Gastroesophageal sphincter (tissue), 4 donors: ENCODE data around the gene CYP4F12. TPM values are rescaled to one million over a fixed set of nuclear protein-coding genes. Genes with fewer than 3 reads are reported as not detected.

Experiments used
- ATAC-seq: fragments of 150-250 bp; one replicate; pipeline ENCODE4 v1.9.1; 2016; ENCODE audit warnings: mild to moderate bottlenecking, moderate library complexity
- H3K27ac ChIP-seq, 4 donors: fragments of 200-600 bp; sonication (generic) in 3 of 4; 1 replicate in 3 of 4; 2 replicates in 1 of 4; pipeline ENCODE4 v1.5.1; 2016 to 2019
- H3K27me3 ChIP-seq: fragments of 200-600 bp; sonication (generic); one replicate; pipeline ENCODE4 v1.5.1; 2019
- H3K36me3 ChIP-seq, 2 donors: fragments of 200-600 bp; sonication (generic); one replicate each; pipeline ENCODE4 v1.5.1; 2019; ENCODE audit warnings: control low read depth in 1 of 2
- H3K4me1 ChIP-seq, 3 donors: fragments of 200-600 bp; sonication (generic); 1 replicate in 2 of 3; 2 replicates in 1 of 3; pipeline ENCODE4 v1.5.1; 2016 to 2019; ENCODE audit warnings: control low read depth in 2 of 3
- H3K4me3 ChIP-seq, 2 donors: fragments of 200-600 bp; sonication (generic); one replicate each; pipeline ENCODE4 v1.5.1; 2019; ENCODE audit warnings: mild to moderate bottlenecking in 1 of 2, moderate library complexity in 1 of 2
- H3K9me3 ChIP-seq, 3 donors: fragments of 200-600 bp; sonication (generic); one replicate each; pipeline ENCODE4 v1.5.1; 2017 to 2019; ENCODE audit warnings: control low read depth in 2 of 3
- CTCF ChIP-seq, 4 experiments: fragments of 200-600 bp in 2 of 4; fragments of 450-650 bp in 2 of 4; sonication (generic) in 1 of 4; IDR thresholded peaks; one replicate each; pipeline ENCODE4 v1.5.1; 2017 to 2019; ENCODE audit warnings: antibody characterized with exemption in 4 of 4, mild to moderate bottlenecking in 2 of 4, moderate library complexity in 2 of 4
- EP300 ChIP-seq: sonication (generic); formaldehyde crosslinking; IDR thresholded peaks from one replicate; pipeline ENCODE4 v1.6.1; 2017; ENCODE audit warnings: antibody characterized with exemption, mild to moderate bottlenecking
- POLR2A ChIP-seq, 2 donors: fragments of 450-650 bp; IDR thresholded peaks; one replicate each; pipeline ENCODE4 v1.6.1; 2017; ENCODE audit warnings: antibody characterized with exemption in 2 of 2, mild to moderate bottlenecking in 2 of 2, moderate library complexity in 1 of 2
- POLR2AphosphoS5 ChIP-seq: sonication (generic); formaldehyde crosslinking; IDR thresholded peaks from one replicate; pipeline ENCODE4 v1.6.1; 2017; ENCODE audit warnings: antibody characterized with exemption
- WGBS, 2 donors: methylation state at CpG; one replicate each; pipeline ENCODE4 v1.1.5; 2018; ENCODE audit warnings: low coverage in 1 of 2; 5-methylcytosine and 5-hydroxymethylcytosine counted together
- total RNA-seq, 4 donors: library from RNA; depleted of rRNA; stranded (reverse); fragments of >200 nt; gene quantifications; one replicate each; pipeline ENCODE4 v1.1.0, GENCODE V29; 2016

Gene CYP4F12
- total RNA-seq, 4 donors from 2014 or later, result 5.1 to 14.1 (median 6.8) TPM

- H3K27ac ChIP-seq, result no peak overlapping the region
- peaks cover 0 to 19% (median 0%) of the 10 kb centered on the region in 3 donors for H3K9me3 ChIP-seq
- H3K27me3 ChIP-seq, result peaks cover 31% of the 10 kb centered on the region
- 42 to 88% methylated on average over 2 to 3 of the region's 3 CpGs for WGBS, 2 donors
- TF ChIP-seq CTCF (IDR thresholded peaks at IDR 0.05), result no peak
- no peak for TF ChIP-seq POLR2AphosphoS5
- no peak for TF ChIP-seq EP300
- TF ChIP-seq POLR2A (IDR thresholded peaks at IDR 0.05), result no peak
- no peaks in the 10 kb centered on the region for H3K4me1 ChIP-seq
- no peak overlapping the region for H3K4me3 ChIP-seq
- H3K36me3 ChIP-seq, result no peaks in the 10 kb centered on the region
- no peak for ATAC-seq
These were observed 21.1 kb upstream of the CYP4F12 start for GRCh38 chr19:15651791-15652190.

- no peak for ATAC-seq
- H3K4me3 ChIP-seq, result no peak overlapping the region
- peaks cover 35% of the 10 kb centered on the region for H3K27me3 ChIP-seq
- no peaks in the 10 kb centered on the region for H3K4me1 ChIP-seq
- TF ChIP-seq POLR2A (IDR thresholded peaks at IDR 0.05) (no peak), POLR2AphosphoS5 (no peak), CTCF (IDR thresholded peaks at IDR 0.05) (no peak), EP300 (no peak)
- WGBS, 2 donors, result 56 to 70% methylated on average over 2 of the region's 8 CpGs
- no peaks in the 10 kb centered on the region for H3K36me3 ChIP-seq
- H3K9me3 ChIP-seq, result peaks cover 0 to 11% (median 0%) of the 10 kb centered on the region in 3 donors
- no peak overlapping the region for H3K27ac ChIP-seq
These were observed 20.2 kb upstream of the CYP4F12 start for GRCh38 chr19:15652559-15653278.

- Histone ChIP-seq H3K36me3 (no peaks in the 10 kb centered on the region), H3K27me3 (peaks cover 55% of the 10 kb centered on the region), H3K9me3 (no peaks in the 10 kb centered on the region), H3K27ac (no peak overlapping the region), H3K4me1 (no peaks in the 10 kb centered on the region), H3K4me3 (no peak overlapping the region)
- no peak for TF ChIP-seq POLR2A (IDR thresholded peaks at IDR 0.05)
- no peak for TF ChIP-seq EP300
- TF ChIP-seq CTCF (IDR thresholded peaks at IDR 0.05), result no peak
- TF ChIP-seq POLR2AphosphoS5, result no peak
- no peak for ATAC-seq
These were observed 16.4 kb upstream of the CYP4F12 start for GRCh38 chr19:15656467-15656866.

GRCh38 chr19:15663247-15663646, 9.6 kb upstream of the CYP4F12 start:
- Histone ChIP-seq H3K4me1 (no peaks in the 10 kb centered on the region), H3K9me3 (no peaks in the 10 kb centered on the region), H3K27ac (no peak overlapping the region), H3K36me3 (no peaks in the 10 kb centered on the region), H3K4me3 (no peak overlapping the region), H3K27me3 (peaks cover 38% of the 10 kb centered on the region)
- no peak for ATAC-seq
- WGBS, 2 donors, result 85 to 100% methylated on average over 1 to 3 of the region's 4 CpGs
- TF ChIP-seq EP300, result no peak
- no peak for TF ChIP-seq CTCF (IDR thresholded peaks at IDR 0.05)
- no peak for TF ChIP-seq POLR2A (IDR thresholded peaks at IDR 0.05)
- TF ChIP-seq POLR2AphosphoS5, result no peak

GRCh38 chr19:15666186-15666585, 6.7 kb upstream of the CYP4F12 start:
- Histone ChIP-seq H3K4me3 (no peak overlapping the region), H3K27me3 (peaks cover 23% of the 10 kb centered on the region), H3K27ac (no peak overlapping the region), H3K4me1 (no peaks in the 10 kb centered on the region), H3K9me3 (no peaks in the 10 kb centered on the region), H3K36me3 (no peaks in the 10 kb centered on the region)
- 0 to 43% methylated on average over 1 of the region's 1 CpG for WGBS, 2 donors
- no peak for TF ChIP-seq POLR2A (IDR thresholded peaks at IDR 0.05)
- no peak for TF ChIP-seq EP300
- TF ChIP-seq POLR2AphosphoS5, result no peak
- TF ChIP-seq CTCF (IDR thresholded peaks at IDR 0.05), result no peak
- no peak for ATAC-seq
